ENCODE results near the gene ADD1. TPM values are rescaled to one million over a fixed set of nuclear protein-coding genes. Genes with fewer than 3 reads are reported as not detected.

ADD1 gene
- total and polyA plus RNA-seq, 2 donors (not counting 1 experiment from before 2014, with no cell fraction given) = 302 to 383 TPM

GRCh38 chr4:2925496-2925895 is 81.9 kb downstream of the ADD1 start:
- no peak overlapping the region for H3K27ac Mint-ChIP-seq
- no peak for DNase-seq
- Histone ChIP-seq H3K79me2 (ENCODE audit: control insufficient read depth, insufficient read depth, low read length) (peaks cover 54% of the 10 kb centered on the region), H3K27ac (ENCODE audit: low read length in 2 of 2) (no peak overlapping the region), H4K20me1 (ENCODE audit: control insufficient read depth, insufficient read depth, low read length, poor library complexity, severe bottlenecking) (peaks cover 81% of the 10 kb centered on the region), H2AFZ (ENCODE audit: insufficient read depth, low read depth, low read length, poor library complexity, severe bottlenecking) (no peak overlapping the region), H3K4me1 (ENCODE audit: control insufficient read depth in 2 of 2, insufficient read depth in 2 of 2, low read length in 2 of 2) (peaks cover 13 to 25% of the 10 kb centered on the region in 2 donors), H3K9me3 (ENCODE audit: control extremely low read depth in 1 of 3, control insufficient read depth in 2 of 3, insufficient read depth in 1 of 3, low read length in 2 of 3) (no peaks in the 10 kb centered on the region), H3K27me3 (replicated peaks in 1 of 4; ENCODE audit: control extremely low read depth in 1 of 4, control insufficient read depth in 3 of 4, insufficient read depth in 4 of 4, low read length in 3 of 4) (no peaks in the 10 kb centered on the region), H3K36me3 (replicated peaks in 1 of 2; ENCODE audit: control extremely low read depth in 1 of 2, control insufficient read depth in 1 of 2, extremely low read depth in 1 of 2, insufficient read depth in 2 of 2, low read length in 1 of 2) (peaks cover 0 to 78% of the 10 kb centered on the region in 2 experiments), H3K9ac (ENCODE audit: low read length) (no peak overlapping the region), H3K4me2 (replicated peaks; ENCODE audit: low read depth, low read length, poor library complexity, severe bottlenecking) (no peak overlapping the region), H3K4me3 (ENCODE audit: control extremely low read depth in 1 of 5, extremely low read depth in 1 of 5, insufficient read depth in 1 of 5, low read depth in 2 of 5, low read length in 4 of 5) (no peak overlapping the region)
- ChIA-PET POLR2A (interaction anchor here (0.5 kb wide), 1 partner anchor 177 kb away, joined by 3 read pairs; no protein-coding TSS in a partner anchor), CTCF (interaction anchor here (3.1 kb wide), 1 partner anchor 14 kb away, joined by 11 read pairs; no protein-coding TSS in a partner anchor)
- no CpG with 5 or more reads among the region's 5 CpGs for WGBS (ENCODE audit: insufficient coverage)
- intact Hi-C loops (cut with micrococcal nuclease) = no loop called here
- TF ChIP-seq CTCF (IDR thresholded peaks at IDR 0.05) (no peak), EZH2 (IDR thresholded peaks at IDR 0.05; ENCODE audit: borderline replicate concordance, insufficient read depth, low read depth, low read length, poor library complexity, severe bottlenecking) (no peak)
- no peaks in the 10 kb centered on the region for H3K9me3 Mint-ChIP-seq (ENCODE audit: insufficient read depth)
- no peak for ATAC-seq (ENCODE audit: low read depth)
- H3K4me3 Mint-ChIP-seq = no peak overlapping the region
- H3K4me1 Mint-ChIP-seq = peaks cover 34% of the 10 kb centered on the region
- no peaks in the 10 kb centered on the region for H3K27me3 Mint-ChIP-seq

- Mint-ChIP-seq H3K27ac (no peak overlapping the region), H3K4me1 (peaks cover 35% of the 10 kb centered on the region), H3K27me3 (no peaks in the 10 kb centered on the region), H3K4me3 (no peak overlapping the region), H3K9me3 (ENCODE audit: insufficient read depth) (no peaks in the 10 kb centered on the region)
- Histone ChIP-seq H3K27ac (ENCODE audit: low read length in 2 of 2) (no peak overlapping the region), H3K4me3 (ENCODE audit: control extremely low read depth in 1 of 5, extremely low read depth in 1 of 5, insufficient read depth in 1 of 5, low read depth in 2 of 5, low read length in 4 of 5) (no peak overlapping the region), H3K9ac (ENCODE audit: low read length) (no peak overlapping the region), H3K27me3 (replicated peaks in 1 of 4; ENCODE audit: control extremely low read depth in 1 of 4, control insufficient read depth in 3 of 4, insufficient read depth in 4 of 4, low read length in 3 of 4) (no peaks in the 10 kb centered on the region), H2AFZ (ENCODE audit: insufficient read depth, low read depth, low read length, poor library complexity, severe bottlenecking) (no peak overlapping the region), H3K4me2 (replicated peaks; ENCODE audit: low read depth, low read length, poor library complexity, severe bottlenecking) (no peak overlapping the region), H3K79me2 (ENCODE audit: control insufficient read depth, insufficient read depth, low read length) (peaks cover 52% of the 10 kb centered on the region), H3K4me1 (ENCODE audit: control insufficient read depth in 2 of 2, insufficient read depth in 2 of 2, low read length in 2 of 2) (peaks cover 16 to 32% of the 10 kb centered on the region in 2 donors), H3K9me3 (ENCODE audit: control extremely low read depth in 1 of 3, control insufficient read depth in 2 of 3, insufficient read depth in 1 of 3, low read length in 2 of 3) (no peaks in the 10 kb centered on the region), H3K36me3 (replicated peaks in 1 of 2; ENCODE audit: control extremely low read depth in 1 of 2, control insufficient read depth in 1 of 2, extremely low read depth in 1 of 2, insufficient read depth in 2 of 2, low read length in 1 of 2) (peaks cover 0 to 85% of the 10 kb centered on the region in 2 experiments), H4K20me1 (ENCODE audit: control insufficient read depth, insufficient read depth, low read length, poor library complexity, severe bottlenecking) (peaks cover 88% of the 10 kb centered on the region)
- intact Hi-C loops (cut with micrococcal nuclease) = no loop called here
- DNase-seq = no peak
- no peak for ATAC-seq (ENCODE audit: low read depth)
- 95% methylated on average over 30 of the region's 41 CpGs for WGBS (ENCODE audit: insufficient coverage)
- ChIA-PET CTCF (no interaction called here), POLR2A (no interaction called here)
- TF ChIP-seq EZH2 (IDR thresholded peaks at IDR 0.05; ENCODE audit: borderline replicate concordance, insufficient read depth, low read depth, low read length, poor library complexity, severe bottlenecking) = no peak
- TF ChIP-seq CTCF (IDR thresholded peaks at IDR 0.05) = no peak
Observed at GRCh38 chr4:2925931-2926860, 82.6 kb downstream of the ADD1 start.
